Type B pancreatic cell (in vitro differentiated cells): Measurements from ENCODE around the gene TEF. TPM values are rescaled to one million over a fixed set of nuclear protein-coding genes. Genes with fewer than 3 reads are reported as not detected.

Experiments used
- DNase-seq: peaks from one replicate; pipeline ENCODE4 v3.0.0; 2021; ENCODE audit warnings: mixed read lengths; ENCODE audit not compliant: unreplicated experiment; ENCODE audit errors: extremely low spot score
- H3K27ac Mint-ChIP-seq: 2 replicates; pipeline ENCODE4 v1.8.0; 2021; ENCODE audit warnings: mild to moderate bottlenecking, mixed read lengths
- H3K27me3 Mint-ChIP-seq: 2 replicates; pipeline ENCODE4 v1.8.0; 2021; ENCODE audit warnings: mixed read lengths
- H3K36me3 Mint-ChIP-seq: 2 replicates; pipeline ENCODE4 v1.8.0; 2021; ENCODE audit warnings: mixed read lengths
- H3K4me1 Mint-ChIP-seq: one replicate; pipeline ENCODE4 v1.8.0; 2021; ENCODE audit warnings: mixed read lengths; ENCODE audit not compliant: unreplicated experiment
- H3K4me3 Mint-ChIP-seq: 2 replicates; pipeline ENCODE4 v1.8.0; 2021; ENCODE audit warnings: mild to moderate bottlenecking, mixed read lengths
- H3K9me3 Mint-ChIP-seq: 2 replicates; pipeline ENCODE4 v1.8.0; 2021; ENCODE audit warnings: mixed read lengths
- total RNA-seq: library from RNA; stranded (reverse); gene quantifications from 2 replicates; pipeline ENCODE4 v1.2.1, GENCODE V29; 2021; ENCODE audit warnings: low replicate concordance
- TF ChIP-seq, protein P1 (sequence below): fragments of 200-600 bp; sonication (generic); conservative IDR thresholded peaks from 2 replicates; pipeline ENCODE4 v1.5.0; 2021; ENCODE audit warnings: antibody characterized with exemption, mild to moderate bottlenecking

Gene TEF
- total RNA-seq, 1 donor from 2014 or later, result 10.5 TPM

GRCh38 chr22:41445129-41446056 is 63.7 kb downstream of the TEF start:
- no peak for DNase-seq
- Mint-ChIP-seq H3K36me3 (peaks cover 4% of the 10 kb centered on the region), H3K4me3 (peak overlapping the region; percentile 100), H3K9me3 (no peaks in the 10 kb centered on the region), H3K27me3 (no peaks in the 10 kb centered on the region), H3K4me1 (peaks cover 26% of the 10 kb centered on the region), H3K27ac (peak overlapping the region; percentile 100)
- TF ChIP-seq, protein P1, sequence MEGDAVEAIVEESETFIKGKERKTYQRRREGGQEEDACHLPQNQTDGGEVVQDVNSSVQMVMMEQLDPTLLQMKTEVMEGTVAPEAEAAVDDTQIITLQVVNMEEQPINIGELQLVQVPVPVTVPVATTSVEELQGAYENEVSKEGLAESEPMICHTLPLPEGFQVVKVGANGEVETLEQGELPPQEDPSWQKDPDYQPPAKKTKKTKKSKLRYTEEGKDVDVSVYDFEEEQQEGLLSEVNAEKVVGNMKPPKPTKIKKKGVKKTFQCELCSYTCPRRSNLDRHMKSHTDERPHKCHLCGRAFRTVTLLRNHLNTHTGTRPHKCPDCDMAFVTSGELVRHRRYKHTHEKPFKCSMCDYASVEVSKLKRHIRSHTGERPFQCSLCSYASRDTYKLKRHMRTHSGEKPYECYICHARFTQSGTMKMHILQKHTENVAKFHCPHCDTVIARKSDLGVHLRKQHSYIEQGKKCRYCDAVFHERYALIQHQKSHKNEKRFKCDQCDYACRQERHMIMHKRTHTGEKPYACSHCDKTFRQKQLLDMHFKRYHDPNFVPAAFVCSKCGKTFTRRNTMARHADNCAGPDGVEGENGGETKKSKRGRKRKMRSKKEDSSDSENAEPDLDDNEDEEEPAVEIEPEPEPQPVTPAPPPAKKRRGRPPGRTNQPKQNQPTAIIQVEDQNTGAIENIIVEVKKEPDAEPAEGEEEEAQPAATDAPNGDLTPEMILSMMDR, result no peak

DNA sequence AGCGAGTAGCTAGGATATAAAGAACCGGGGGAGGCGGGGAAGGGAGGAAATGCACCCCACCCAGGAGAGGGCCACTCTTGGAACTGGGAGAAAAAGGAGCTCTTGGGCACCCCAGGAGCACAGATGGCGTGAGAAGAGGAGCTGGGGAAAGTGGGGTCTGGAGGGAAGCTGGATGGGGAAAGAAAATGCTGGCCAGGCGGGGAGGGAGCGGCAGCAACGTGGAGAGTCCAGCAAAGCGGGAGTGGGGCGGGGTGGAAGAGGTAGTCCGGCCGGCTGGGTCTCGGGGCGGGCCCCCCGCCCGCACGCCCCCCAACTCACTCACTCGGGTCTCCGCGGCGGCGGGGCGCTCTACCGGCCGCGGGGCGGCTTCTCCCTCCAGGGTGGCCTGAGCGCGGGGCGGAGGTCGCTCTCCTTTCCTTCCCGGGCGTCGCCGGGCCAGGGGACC is 64.3 kb downstream of the TEF start:
- TF ChIP-seq, protein P1, result no peak
- peaks cover 4% of the 10 kb centered on the region for H3K36me3 Mint-ChIP-seq
- no peaks in the 10 kb centered on the region for H3K9me3 Mint-ChIP-seq
- peaks cover 26% of the 10 kb centered on the region for H3K4me1 Mint-ChIP-seq
- peak overlapping the region; percentile 100 for H3K27ac Mint-ChIP-seq
- H3K27me3 Mint-ChIP-seq, result no peaks in the 10 kb centered on the region
- H3K4me3 Mint-ChIP-seq, result peak overlapping the region; percentile 100
- DNase-seq, result no peak

GRCh38 chr22:41446639-41447434 is 65.1 kb downstream of the TEF start, which contains the start of gene TOB2:
TOB2 (minus strand) TSS chr22:41446801; CDS start chr22:41437345, 9,456 bp downstream.
- Mint-ChIP-seq H3K27ac (peak within 1 kb of the TSS; percentile 100), H3K9me3 (no peaks in the 10 kb centered on the region), H3K4me3 (peak within 1 kb of the TSS; percentile 100), H3K4me1 (peaks cover 26% of the 10 kb centered on the region), H3K36me3 (peaks cover 4% of the 10 kb centered on the region), H3K27me3 (no peaks in the 10 kb centered on the region)
- TF ChIP-seq, protein P1, result no peak
- peak; percentile 98 for DNase-seq

DNA sequence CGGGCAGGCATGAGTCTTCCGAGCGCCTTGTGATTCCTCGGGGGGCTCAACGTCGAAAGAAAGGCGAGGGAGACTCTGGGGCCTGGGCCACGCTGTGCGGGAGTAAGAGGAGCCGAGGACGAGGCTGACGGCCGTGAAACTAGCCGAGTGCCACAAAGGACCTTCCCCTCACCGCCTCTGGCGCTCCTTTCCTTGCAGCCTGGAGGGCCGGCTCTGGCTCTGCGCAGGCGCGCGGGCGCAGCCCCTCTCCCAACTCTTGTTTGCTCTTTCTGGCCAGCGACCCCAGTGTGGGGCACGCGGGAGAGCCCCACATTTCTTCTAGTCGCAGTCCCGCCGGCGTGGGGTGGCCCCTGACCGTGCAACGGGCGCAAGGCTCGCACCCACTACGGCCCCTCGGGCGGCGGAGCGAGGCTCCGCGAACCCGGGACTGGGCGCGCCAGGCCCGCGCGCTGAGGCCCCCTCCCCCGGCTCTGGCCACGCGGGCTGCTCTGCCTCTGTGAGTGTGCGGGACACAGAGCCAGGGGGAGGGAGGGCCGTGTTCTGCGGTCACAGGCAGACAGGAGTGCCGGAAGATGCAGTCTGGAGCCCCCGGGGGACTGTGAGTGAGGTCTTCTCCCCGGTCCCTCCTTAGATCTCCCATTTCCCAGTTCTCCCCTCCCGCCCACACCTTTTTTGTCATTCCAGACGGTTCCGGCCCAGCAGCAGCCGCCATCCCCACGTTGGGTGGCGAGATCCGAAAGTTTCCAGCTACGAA is 65.9 kb downstream of the TEF start:
- no peaks in the 10 kb centered on the region for H3K9me3 Mint-ChIP-seq
- peaks cover 20% of the 10 kb centered on the region for H3K4me1 Mint-ChIP-seq
- peak; percentile 82 for DNase-seq

More for the DNA sequence above, 65.9 kb downstream of the TEF start:
- Mint-ChIP-seq H3K27me3 (no peaks in the 10 kb centered on the region), H3K27ac (peak overlapping the region; percentile 100), H3K4me3 (peak overlapping the region; percentile 100), H3K36me3 (peaks cover 4% of the 10 kb centered on the region)
- TF ChIP-seq, protein P1, result no peak
